GM21576 (cell line): ENCODE results near the gene NXPE3.

ENCODE experiments used
- ATAC-seq: cut with Tn5 transposase; IDR thresholded peaks from one replicate; pipeline ENCODE4 v1.9.1; 2021; ENCODE audit warnings: mild to moderate bottlenecking, moderate library complexity; ENCODE audit not compliant: unreplicated experiment

The NXPE3 gene

DNA sequence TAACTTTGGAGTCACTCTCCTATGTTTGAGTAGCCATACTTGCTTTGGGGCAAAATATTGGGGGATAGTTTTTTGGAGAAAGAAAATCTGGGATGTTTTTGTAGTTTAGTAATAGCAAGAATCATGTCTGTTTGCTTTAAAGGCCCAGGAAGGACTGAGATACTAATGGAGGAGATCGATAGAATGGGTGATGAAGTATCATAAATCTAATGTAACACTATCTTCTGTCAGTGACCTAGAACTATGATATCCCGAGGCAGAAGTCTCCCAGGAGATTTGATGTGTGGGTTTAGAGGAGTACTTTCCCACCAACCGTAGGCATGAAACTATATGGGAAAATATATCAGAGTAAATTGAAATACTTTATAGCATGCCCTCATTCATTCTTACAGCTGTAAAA is 49.3 kb downstream of the NXPE3 start:
- ATAC-seq: no peak

DNA sequence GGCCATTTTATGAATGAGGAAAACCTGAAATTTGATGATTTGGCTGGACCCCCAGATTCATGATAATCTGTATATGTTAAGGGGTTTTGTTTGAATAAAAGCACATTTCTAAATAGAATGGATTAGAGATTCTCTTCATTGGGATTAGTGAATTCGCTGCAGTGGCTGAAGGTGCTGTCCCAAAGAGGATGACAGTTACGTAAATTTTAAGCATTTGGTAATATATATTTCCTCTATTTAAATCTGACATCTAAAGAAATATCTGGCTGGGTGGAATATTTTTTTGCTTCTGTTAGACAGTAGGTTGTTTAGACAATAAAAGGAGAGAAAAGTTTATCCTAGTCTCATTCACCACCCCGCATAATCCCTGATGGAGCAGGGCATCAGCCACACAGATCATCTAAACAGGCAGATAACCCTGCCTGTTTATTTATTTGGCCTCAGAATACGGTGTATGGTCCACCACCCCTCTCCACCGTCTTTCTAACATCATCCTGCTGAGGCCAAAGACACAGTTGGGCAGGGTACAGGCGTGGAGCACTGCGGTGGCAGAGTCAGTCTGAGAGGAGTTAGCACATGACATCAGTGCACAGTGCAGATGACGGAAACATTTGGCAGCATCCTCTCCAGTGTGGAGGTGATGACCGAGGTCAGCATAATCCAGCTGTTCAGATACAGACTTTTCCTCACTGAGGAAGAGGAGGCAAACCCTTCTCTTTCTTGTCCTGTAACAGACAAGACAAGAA is 49.9 kb downstream of the NXPE3 start:
- ATAC-seq: peak; percentile 48

DNA sequence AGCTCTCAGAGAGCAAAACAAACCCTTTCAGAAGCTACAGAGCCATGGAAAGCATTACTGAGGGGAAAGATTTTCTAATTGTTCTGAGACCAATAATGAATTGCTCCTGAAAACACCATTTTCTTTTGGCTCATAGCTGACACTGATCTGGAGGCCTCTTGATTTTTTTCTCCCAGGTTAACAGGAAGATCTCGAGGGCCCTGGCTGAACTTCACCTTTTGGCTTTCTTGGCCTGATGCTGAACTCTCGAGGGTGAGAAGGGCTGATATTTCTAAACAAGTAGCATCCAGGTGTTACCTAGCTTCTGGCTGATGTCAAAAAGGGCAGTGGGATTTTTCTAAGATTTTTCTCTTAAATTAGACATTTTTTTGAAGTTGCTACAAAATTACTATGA is 50.4 kb downstream of the NXPE3 start:
- no peak for ATAC-seq

DNA sequence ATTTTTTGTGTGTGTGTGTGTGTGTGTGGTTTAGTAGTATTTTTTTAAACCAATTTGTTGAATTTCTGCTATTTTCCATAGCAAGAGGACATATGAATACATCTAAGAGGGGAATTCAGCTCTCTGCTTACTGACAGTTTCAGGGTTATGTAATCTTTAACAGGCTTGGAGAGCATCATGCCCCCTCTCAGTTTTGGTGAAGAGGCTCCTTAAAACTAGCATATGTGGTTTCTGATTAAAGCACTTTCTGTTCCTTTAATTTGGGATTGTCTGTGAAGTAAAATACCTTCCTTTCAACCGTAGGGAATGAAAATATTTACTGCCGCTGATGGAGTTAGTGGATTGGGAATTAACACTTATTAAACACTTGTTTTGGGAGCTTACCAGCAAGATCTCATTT is 50.9 kb downstream of the NXPE3 start:
- ATAC-seq: no peak

DNA sequence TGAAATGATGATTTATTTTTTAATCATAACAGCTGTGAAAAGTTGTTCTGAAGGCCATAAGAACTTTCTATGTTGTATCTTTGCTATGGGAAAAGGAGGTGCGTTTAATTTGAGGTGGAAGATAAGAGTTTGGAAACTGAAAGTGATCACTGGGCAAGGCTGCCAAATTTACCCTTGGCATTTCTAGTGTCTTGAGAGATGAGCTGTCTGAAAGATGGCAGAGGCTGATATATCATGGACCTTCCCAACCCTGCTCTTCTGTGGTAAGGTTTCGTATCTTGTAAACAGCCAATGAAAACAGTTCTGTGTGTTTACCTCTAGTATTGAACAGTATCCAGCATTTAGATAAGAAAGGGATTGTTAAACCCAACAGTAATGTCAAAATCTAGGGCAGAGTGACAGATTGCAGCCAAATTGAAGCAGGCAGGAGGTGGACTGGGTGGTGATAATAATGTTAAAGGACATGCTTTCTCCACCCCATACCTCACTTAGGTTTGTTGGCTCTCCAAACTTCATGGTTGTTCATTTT is 54.5 kb downstream of the NXPE3 start:
- ATAC-seq: no peak

DNA sequence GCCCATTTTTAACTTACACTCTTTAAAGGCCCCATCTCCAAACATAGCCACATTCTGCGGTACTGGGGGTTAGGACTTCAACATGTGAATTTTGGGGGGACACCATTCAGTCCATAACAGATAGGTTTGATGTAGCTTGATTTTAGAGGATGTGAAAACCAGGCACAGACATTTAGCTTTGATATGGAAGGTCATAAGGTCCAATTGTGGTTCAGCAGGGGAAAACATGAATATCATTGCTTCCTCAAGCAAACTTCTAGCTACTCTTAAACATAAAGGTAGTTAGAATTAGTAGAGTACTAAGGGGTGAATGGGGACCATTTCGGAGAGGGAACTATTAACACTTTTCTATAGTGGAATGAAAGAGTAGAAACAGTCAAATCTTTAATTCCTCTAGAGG is 56.7 kb downstream of the NXPE3 start:
- ATAC-seq: no peak

DNA sequence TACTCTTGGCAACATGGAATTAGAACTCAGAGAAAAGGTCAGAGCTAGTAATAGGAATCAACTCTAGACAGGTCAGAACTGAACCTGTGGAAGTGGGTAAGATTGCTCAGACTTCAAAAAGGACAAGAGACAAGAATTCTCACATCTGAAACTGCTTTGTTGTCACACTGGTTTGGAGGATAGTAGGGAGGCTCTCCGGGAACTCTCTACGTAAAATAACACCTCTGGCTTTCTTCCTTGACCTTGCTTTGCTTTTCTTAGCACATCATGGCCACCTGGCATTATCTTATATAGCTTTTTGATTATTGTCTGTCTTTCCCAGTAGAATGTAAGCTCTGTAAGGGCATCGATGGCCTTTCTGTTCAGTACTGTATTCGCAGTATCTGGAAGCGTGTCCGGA is 57.1 kb downstream of the NXPE3 start:
- no peak for ATAC-seq

DNA sequence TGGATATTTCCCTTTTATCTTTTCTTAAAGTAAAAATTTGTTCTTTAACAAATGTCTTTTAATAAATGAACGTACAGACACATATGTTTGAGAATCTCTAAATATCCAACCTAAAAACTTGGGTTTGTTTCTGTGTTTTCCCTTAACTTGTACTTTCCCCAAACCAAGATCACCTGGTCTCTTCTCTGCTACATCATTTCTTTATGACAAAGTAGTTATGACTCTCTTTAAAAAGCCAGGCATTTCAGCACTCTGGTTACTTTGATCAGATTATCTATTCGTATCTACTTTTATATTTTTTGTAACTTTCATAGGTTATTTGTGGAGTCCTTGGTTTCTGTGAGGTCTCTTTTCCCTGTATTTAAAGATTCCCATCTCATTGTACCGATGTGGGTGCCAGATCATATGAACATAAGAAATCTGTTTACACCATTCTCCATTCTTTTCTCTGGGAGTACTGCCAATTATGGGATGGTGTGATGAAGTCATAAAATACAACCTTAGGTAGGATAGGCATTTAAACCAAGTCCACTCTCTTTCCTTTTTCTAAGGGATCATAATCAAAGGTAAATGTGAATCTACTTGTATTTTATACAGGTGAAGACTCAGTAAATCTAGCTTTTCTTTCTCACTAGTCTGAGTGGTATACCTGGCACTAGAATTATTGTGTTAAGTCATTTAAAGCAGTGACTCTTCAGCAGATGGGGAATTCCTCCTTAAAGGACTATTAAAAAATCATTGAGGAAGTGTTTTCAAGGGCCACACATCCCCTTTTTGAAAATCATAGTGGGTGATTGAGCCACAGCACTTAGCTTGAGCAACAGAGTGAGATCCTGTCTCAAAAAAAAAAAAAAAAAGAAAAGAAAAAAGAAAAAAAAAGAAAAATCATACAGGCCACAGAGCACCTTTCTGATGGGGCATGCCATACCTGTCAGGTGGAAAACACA is 57.9 kb downstream of the NXPE3 start:
- peak; percentile 41 for ATAC-seq

DNA sequence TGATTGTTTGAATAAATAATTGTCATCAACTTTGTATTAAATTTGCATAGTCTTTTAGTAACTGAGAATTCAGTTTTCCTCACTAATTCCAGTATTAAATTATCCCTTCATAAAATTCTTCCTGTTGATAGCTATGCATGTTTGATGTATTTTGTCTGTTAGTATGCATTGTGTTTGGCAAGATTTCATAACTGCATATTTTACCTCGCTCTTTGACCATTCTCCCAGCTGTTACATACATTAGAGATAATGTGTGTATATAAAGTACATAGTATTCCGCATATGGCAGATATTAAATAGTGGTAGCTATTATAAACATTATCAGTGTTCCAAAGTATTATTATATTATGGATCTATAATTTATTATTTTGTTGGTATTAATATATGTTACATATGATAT is 59.7 kb downstream of the NXPE3 start:
- ATAC-seq: no peak

DNA sequence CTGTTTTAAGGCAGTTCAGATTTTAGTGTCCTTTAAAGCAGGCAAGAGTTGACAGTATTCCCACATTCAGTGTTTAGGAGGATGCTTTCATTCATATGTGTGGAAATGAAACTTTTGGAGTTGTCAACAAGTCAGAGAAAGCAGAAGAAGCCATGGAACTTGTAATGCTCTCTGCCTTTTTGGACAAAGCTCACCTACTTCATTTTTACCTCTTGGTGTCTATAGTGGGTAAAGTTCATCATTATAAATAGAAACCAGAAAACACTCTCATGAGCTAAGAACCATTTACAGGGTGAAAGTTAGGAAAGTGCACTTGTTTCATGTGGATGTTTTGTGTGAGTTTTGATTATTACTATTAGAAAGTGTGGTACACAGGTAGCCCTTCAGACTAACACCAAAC is 61.1 kb downstream of the NXPE3 start:
- ATAC-seq: no peak

DNA sequence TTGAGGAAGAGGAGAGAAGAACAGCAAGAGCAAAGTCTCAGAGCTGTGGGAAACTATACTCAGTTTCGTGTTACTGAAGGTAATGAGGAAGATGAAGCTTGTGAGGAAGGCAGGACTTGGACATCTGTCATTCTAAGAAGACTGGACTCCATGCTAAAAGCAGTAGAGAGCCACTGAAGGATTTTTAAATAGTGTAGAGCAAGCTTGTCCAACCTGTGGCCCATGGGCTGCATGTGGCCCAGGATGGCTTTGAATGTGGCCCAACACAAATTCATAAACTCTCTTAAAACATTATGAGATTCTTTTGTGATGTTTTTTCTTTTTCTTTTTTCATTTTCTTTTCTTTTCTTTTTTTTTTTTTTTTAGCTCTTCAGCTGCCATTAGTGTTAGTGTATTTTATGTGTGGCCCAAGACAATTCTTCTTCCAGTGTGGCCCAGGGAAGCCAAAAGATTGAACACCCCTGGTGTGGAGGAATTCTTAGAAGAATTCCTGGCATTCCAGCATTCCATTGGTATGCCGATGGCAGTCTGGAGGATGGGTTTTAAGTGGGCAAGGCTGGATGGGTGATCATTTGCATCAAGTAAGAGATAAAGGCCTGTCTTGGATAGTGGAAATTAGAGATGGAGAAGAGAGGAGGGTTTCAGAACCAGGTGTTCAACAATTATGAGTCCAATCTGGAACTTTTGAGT is 63.4 kb downstream of the NXPE3 start:
- ATAC-seq: no peak

DNA sequence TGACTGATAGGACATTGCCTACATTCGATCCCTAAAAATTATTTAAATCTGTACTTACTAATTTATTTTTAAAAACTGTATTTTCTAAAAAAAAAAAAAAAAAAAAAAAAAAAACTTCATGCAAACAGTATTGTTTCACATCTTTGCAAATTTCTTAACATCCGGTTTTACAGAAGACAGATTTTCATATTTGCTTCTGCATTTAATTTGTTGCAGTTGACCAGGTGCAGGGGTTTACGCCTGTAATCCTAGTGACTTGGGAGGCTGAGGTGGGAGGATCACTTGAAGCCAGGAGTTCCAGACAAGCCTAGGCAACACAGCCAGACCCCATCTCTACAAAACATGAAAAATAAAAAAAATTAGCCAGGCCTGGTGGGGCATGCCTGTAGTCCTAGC is 63.9 kb downstream of the NXPE3 start:
- ATAC-seq: no peak

DNA sequence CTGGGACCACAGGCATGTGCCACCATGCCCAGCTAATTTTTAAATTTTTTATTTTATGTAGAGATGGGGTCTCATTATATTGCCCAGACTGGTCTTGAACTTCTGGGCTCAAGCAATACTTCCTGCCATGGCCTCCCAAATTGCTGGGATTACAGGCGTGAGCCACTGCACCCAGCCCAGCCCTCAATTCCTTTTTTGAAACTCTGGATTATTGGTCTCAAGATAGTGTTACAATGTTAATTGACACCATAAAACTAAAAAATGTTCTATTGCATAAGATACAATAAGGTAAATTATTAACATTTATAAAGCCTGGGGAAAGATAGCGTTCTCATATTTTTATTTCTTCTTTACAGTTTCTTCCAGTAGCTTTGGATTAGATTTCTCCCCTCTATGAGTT is 66.4 kb downstream of the NXPE3 start:
- ATAC-seq: no peak

DNA sequence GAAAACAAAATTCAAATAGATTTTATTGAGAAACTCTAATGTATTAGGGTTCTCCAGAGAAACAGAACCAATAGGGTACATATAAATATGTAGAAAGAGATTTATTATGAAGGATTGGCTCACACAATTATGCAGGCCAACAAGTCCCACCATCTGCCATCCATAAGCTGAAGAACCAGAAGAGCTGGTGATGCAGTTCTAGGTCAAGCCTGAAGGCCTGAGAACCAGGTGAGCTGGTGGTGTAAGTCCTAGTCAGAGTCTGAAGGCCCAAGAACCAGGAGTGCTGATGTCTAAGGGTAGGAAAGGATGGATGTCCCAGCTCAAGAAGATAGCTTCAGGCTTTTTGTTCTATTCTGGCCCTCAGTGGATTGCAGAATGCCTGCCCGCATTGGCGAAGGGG is 67.7 kb downstream of the NXPE3 start:
- no peak for ATAC-seq

DNA sequence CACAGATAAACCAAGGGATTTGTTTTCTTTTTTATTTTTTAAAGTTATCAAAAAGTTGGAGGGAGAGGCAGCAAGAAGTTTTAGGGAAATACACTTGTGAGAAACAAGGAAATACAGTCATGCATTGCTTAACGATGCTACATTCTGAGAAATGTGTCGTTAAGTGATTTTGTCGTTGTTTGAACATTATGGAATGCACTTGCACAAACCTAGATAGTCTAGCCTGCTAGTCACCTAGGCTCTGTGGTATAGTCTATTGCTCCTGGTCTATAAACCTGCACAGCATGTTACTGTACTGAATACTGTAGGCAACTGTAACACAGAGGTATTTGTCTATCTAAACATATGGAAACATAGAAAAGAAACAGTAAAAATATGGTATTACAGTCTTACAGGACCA is 68.3 kb downstream of the NXPE3 start:
- no peak for ATAC-seq

DNA sequence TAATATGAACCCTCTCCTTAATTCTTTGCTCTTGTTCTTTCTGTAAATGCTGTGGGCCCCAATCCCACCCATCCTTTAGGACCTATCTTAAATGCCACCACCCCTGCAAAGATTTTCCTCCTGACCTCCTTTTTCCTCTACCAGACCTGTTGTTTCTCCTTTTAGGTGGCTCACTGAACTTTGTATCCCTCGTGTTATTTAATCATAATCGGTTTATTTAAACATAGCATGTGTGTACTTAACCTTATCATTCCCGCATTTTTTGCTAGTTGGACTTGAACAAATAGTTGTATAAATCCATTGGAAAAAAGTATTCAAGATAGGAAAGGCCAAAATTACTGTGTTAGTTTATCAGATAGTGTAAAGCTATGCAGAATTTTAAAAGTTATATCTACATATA is 69.3 kb downstream of the NXPE3 start:
- ATAC-seq: no peak

DNA sequence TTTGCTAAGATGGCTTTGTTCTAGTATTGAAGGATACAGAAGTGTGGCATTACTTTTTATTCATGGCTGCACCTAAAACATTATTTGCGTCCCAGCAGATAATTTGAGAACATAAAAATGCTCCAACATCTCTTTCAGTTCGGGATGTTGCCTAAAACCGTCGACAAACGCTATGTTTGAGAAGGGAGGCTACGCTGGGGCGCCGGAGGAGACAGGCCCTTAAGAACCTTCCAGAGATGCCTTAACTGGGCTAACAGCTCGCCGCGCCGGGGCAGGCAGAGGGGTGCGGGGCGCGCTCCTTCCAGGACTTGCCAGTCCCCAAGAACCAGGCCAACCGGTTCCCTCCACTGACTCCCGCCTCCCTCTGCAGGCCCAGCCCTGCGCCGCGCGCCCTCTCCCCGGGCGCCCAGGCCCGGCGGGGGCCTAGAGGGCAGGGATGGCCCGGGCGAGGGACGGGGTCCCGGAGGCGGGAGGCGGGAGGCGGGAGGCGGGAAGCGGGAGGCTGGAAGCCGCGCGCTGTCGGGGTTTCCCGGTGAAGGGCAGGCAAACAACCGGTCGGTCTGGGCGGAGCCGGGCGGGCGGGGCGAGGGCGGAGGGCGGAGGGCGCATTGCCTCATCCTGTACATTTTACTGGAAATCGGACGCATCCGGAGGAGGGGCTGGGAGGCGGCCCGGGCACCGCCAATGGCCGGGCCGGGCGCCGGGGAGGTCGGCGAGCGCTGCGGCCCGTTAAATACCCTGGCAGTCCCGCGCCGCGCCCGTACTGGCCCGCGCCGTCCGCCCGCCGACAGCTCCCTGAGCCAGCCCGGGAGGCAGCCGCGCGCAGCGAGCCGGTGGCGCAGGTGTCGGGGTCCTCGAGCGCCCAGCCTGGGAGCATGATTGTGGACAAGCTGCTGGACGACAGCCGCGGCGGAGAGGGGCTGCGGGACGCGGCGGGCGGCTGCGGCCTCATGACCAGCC is 70.0 kb downstream of the NXPE3 start, which contains the start of gene NFKBIZ:
TSS of gene NFKBIZ (plus strand) at position 761 of the 960 bp plus-strand sequence. CDS start at position 876, 115 bp downstream.
- peak; percentile 66 for ATAC-seq

DNA sequence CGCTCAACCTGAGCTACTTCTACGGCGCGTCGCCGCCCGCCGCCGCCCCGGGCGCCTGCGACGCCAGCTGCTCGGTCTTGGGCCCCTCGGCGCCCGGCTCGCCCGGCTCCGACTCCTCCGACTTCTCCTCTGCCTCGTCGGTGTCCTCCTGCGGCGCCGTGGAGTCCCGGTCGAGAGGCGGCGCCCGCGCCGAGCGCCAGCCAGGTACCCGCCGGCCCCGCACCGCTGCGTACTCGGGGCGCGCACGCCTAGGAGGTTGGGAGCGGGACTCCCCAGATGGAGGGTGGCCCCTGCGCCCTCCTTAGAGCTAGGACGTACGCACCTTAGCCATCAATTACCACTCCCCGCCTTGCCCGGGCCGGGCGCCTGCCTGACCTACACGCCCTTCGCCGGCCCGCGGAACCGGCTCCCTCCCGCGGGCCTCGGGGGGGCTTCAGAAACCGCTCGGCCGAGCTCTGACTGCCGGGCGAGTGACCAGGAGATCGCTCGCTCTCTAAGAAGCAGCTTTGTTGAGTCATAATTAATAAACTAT is 70.8 kb downstream of the NXPE3 start:
- peak; percentile 29 for ATAC-seq

DNA sequence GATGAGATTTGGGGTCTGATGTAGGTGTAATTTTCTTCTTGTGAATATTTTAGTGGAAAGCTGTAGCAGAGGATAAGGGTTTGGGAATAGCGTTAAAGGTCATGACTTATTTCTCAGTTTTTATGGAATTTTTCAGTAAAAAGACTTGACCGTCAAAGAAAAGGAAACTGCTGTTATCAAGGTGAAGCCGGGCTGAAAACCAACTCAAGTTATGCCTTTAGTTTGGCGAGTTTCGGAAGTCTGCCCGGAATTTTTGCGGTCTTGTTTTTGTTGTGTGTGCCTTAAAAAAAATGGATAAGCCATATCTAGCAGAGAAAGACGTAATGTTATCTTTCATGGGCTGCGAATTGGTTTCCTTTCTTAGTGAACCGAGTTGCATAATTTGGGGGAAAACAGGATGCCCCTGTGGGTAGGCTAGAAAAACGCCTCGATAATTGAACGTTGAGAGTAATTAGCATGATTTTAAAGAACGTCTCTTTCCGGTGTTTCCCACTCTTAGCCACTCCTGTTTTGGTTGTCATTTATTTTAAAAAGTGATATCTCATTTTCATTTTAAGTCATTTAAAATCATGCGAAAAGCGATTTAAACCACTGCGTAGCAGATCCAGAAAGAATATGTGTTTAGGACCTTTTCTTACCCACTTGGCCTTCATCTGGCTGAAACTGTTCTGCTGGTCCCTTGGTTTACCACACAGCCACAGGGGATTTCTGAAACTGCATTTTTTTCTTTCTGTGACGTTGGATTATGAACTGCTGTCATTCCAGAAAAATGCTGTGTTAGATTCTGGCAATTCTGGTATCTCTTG is 71.4 kb downstream of the NXPE3 start:
- ATAC-seq: peak; percentile 23
